SK-N-SH (cell line): ENCODE results near the gene ACAD10. TPM values are rescaled to one million over a fixed set of nuclear protein-coding genes. Genes with fewer than 3 reads are reported as not detected.

ENCODE experiments used
- CTCF ChIA-PET: fragments of 300-600, 350-600 bp; formaldehyde crosslinking; extraction: SDS; loops from one replicate; lab custom pipeline; 2021; lab: Yijun Ruan, JAX
- POLR2A ChIA-PET: fragments of 350-600 bp; sonication (Branson Sonifier 250); formaldehyde crosslinking; extraction: SDS; loops from one replicate; lab custom pipeline; 2020; ENCODE audit warnings: antibody characterized with exemption, inconsistent platforms; lab: Yijun Ruan, JAX
- DNase-seq: peaks from one replicate; pipeline ENCODE4 v3.0.0; 2012
- H2AFZ ChIP-seq: fragments of 200-600 bp; sonication (generic); 2 replicates; pipeline ENCODE4 v1.8.1; 2016; ENCODE audit warnings: antibody characterized with exemption, mild to moderate bottlenecking, low read depth
- H3F3A ChIP-seq: fragments of 200-600 bp; sonication (generic); replicated peaks from 2 replicates; pipeline ENCODE3; 2016; ENCODE audit warnings: antibody characterized with exemption, mild to moderate bottlenecking; ENCODE audit not compliant: insufficient read depth
- H3K27ac ChIP-seq, 2 experiments: fragments of 200-500 bp in 1 of 2; fragments of 200-600 bp in 1 of 2; sonication (Bioruptor generic) in 1 of 2; sonication (generic), shearing (Covaris generic) in 1 of 2; 2 replicates each; pipeline versions ENCODE4 v1.5.1 to v1.6.1; 2014 to 2016; ENCODE audit warnings: low read depth in 2 of 2, inconsistent platforms in 1 of 2, low read length in 1 of 2, mild to moderate bottlenecking in 1 of 2, mixed read lengths in 1 of 2
- H3K27me3 ChIP-seq: fragments of 200-600 bp; sonication (generic), shearing (Covaris generic); 2 replicates; pipeline ENCODE4 v1.6.1; 2016; ENCODE audit warnings: mixed run types; ENCODE audit not compliant: insufficient read depth
- H3K36me3 ChIP-seq, 2 experiments: fragments of 200-500 bp in 1 of 2; fragments of 200-600 bp in 1 of 2; sonication (Bioruptor generic) in 1 of 2; sonication (generic) in 1 of 2; replicated peaks in 1 of 2; 2 replicates each; pipeline versions ENCODE3 to v1.5.1; 2014 to 2016; ENCODE audit warnings: low read length in 1 of 2, mild to moderate bottlenecking in 1 of 2; ENCODE audit not compliant: insufficient read depth in 2 of 2, control insufficient read depth in 1 of 2
- H3K4me1 ChIP-seq, 2 experiments: fragments of 200-500 bp in 1 of 2; fragments of 200-600 bp in 1 of 2; sonication (Bioruptor generic) in 1 of 2; sonication (generic), shearing (Covaris generic) in 1 of 2; 2 replicates each; pipeline versions ENCODE4 v1.5.1 to v1.6.1; 2014 to 2016; ENCODE audit warnings: low read depth in 1 of 2, low read length in 1 of 2, mixed run types in 1 of 2; ENCODE audit not compliant: insufficient read depth in 2 of 2, control insufficient read depth in 1 of 2
- H3K4me2 ChIP-seq: fragments of 200-600 bp; sonication (generic), shearing (Covaris generic); 2 replicates; pipeline ENCODE4 v1.6.1; 2017; ENCODE audit warnings: mixed run types
- H3K4me3 ChIP-seq, 2 experiments: fragments of 200-500 bp in 1 of 2; fragments of 200-600 bp in 1 of 2; sonication (Bioruptor generic) in 1 of 2; sonication (generic), shearing (Covaris generic) in 1 of 2; 2 replicates each; pipeline versions ENCODE4 v1.5.1 to v1.8.1; 2014 to 2016; ENCODE audit warnings: low read depth in 2 of 2, inconsistent platforms in 1 of 2, low read length in 1 of 2, mild to moderate bottlenecking in 1 of 2, mixed read lengths in 1 of 2, moderate library complexity in 1 of 2
- H3K79me2 ChIP-seq: fragments of 200-600 bp; sonication (generic); 2 replicates; pipeline ENCODE4 v1.8.1; 2017; ENCODE audit warnings: mild to moderate bottlenecking; ENCODE audit not compliant: insufficient read depth
- H3K9ac ChIP-seq: fragments of 200-600 bp; sonication (generic); 2 replicates; pipeline ENCODE4 v1.6.1; 2017; ENCODE audit warnings: mixed run types
- H3K9me2 ChIP-seq: fragments of 200-600 bp; sonication (generic); 2 replicates; pipeline ENCODE4 v1.6.1; 2017; ENCODE audit warnings: mixed run types
- H3K9me3 ChIP-seq: fragments of 200-600 bp; sonication (generic); 2 replicates; pipeline ENCODE4 v1.6.1; 2017; ENCODE audit warnings: mixed run types, mild to moderate bottlenecking, moderate library complexity
- H4K20me1 ChIP-seq: fragments of 200-600 bp; sonication (generic); 2 replicates; pipeline ENCODE4 v1.6.1; 2017; ENCODE audit warnings: mild to moderate bottlenecking, mixed run types; ENCODE audit not compliant: insufficient read depth
- CHD2 ChIP-seq: fragments of 150-350 bp; IDR thresholded peaks from 2 replicates; pipeline ENCODE4 v1.6.1; 2018; ENCODE audit warnings: low read length; ENCODE audit not compliant: partially characterized antibody
- ELF1 ChIP-seq: IDR thresholded peaks from 2 replicates; pipeline ENCODE4 v1.4.0; 2012
- EZH2phosphoT487 ChIP-seq: fragments of 200-600 bp; sonication (generic); IDR thresholded peaks from 2 replicates; pipeline ENCODE4 v1.6.1; 2017; ENCODE audit warnings: low read depth, mixed run types, mild to moderate bottlenecking, antibody characterized with exemption, moderate library complexity, borderline replicate concordance
- FOSL2 ChIP-seq: IDR thresholded peaks from 2 replicates; pipeline ENCODE4 v1.4.0; 2012; ENCODE audit warnings: low read depth, mild to moderate bottlenecking, moderate library complexity, borderline replicate concordance
- FOXJ3 ChIP-seq: sonication (generic); formaldehyde crosslinking; IDR thresholded peaks from 2 replicates; pipeline ENCODE4 v1.5.1; 2020; ENCODE audit warnings: mild to moderate bottlenecking, missing genetic modification reagents
- FOXM1 ChIP-seq: IDR thresholded peaks from 2 replicates; pipeline ENCODE4 v1.4.0; 2012; ENCODE audit warnings: low read depth, mild to moderate bottlenecking
- MEF2A ChIP-seq: IDR thresholded peaks from 2 replicates; pipeline ENCODE4 v1.4.0; 2012; ENCODE audit warnings: low read depth, borderline replicate concordance
- MXI1 ChIP-seq: IDR thresholded peaks from 2 replicates; pipeline ENCODE4 v1.6.1; 2012; ENCODE audit warnings: mild to moderate bottlenecking, low read depth, low read length, improper control_type of control experiment
- POLR2AphosphoS5 ChIP-seq: IDR thresholded peaks from 2 replicates; pipeline ENCODE4 v1.6.1; 2012; ENCODE audit warnings: low read depth, low read length
- RAD21 ChIP-seq: IDR thresholded peaks from 2 replicates; pipeline ENCODE4 v1.6.1; 2012; ENCODE audit warnings: mild to moderate bottlenecking, low read length
- RFX5 ChIP-seq: IDR thresholded peaks from 2 replicates; pipeline ENCODE4 v1.6.1; 2012; ENCODE audit warnings: mild to moderate bottlenecking, improper control_type of control experiment, low read length
- SIN3A ChIP-seq: IDR thresholded peaks from 2 replicates; pipeline ENCODE4 v1.6.1; 2012; ENCODE audit warnings: low read depth, mild to moderate bottlenecking, low read length, moderate library complexity, borderline replicate concordance
- SMC3 ChIP-seq: IDR thresholded peaks from 2 replicates; pipeline ENCODE4 v1.6.1; 2012; ENCODE audit warnings: low read depth, low read length, improper control_type of control experiment
- TAF1 ChIP-seq: IDR thresholded peaks from 2 replicates; pipeline ENCODE4 v1.6.1; 2012; ENCODE audit warnings: low read depth, mild to moderate bottlenecking, low read length, moderate library complexity, borderline replicate concordance
- WGBS: methylation state at CpG from one replicate; pipeline ENCODE4 v1.1.6; 2017; ENCODE audit warnings: low lambda C conversion rate; 5-methylcytosine and 5-hydroxymethylcytosine counted together
- polyA plus RNA-seq, 3 experiments: library from polyadenylated mRNA; depleted of rRNA; stranded (reverse); fragments of >200 nt; gene quantifications; 2 replicates each; pipeline ENCODE4 v1.2.3, GENCODE V29; 2012
- TF ChIP-seq, protein P1 (sequence below): fragments of 150-350 bp; IDR thresholded peaks from 2 replicates; pipeline ENCODE4 v1.6.1; 2017; ENCODE audit warnings: antibody characterized with exemption, low read length, low read depth, borderline replicate concordance
- TF ChIP-seq, protein P2 (sequence below): IDR thresholded peaks from 2 replicates; pipeline ENCODE4 v1.4.0; 2012; ENCODE audit warnings: low read depth, borderline replicate concordance
- TF ChIP-seq, protein P3 (sequence below): fragments of 150-350 bp; IDR thresholded peaks from 2 replicates; pipeline ENCODE4 v1.6.1; 2016; ENCODE audit warnings: mild to moderate bottlenecking, low read depth, low read length
- TF ChIP-seq, protein P4 (sequence below): IDR thresholded peaks from 2 replicates; pipeline ENCODE4 v1.4.0; 2012; ENCODE audit warnings: low read depth, borderline replicate concordance
- TF ChIP-seq, protein P5 (sequence below): fragments of 200-600 bp; sonication (generic); IDR thresholded peaks from 2 replicates; pipeline ENCODE4 v1.6.1; 2017; ENCODE audit warnings: antibody characterized with exemption, mild to moderate bottlenecking, moderate library complexity
- TF ChIP-seq, protein P6 (sequence below): IDR thresholded peaks from 2 replicates; pipeline ENCODE4 v1.6.1; 2012; ENCODE audit warnings: mild to moderate bottlenecking, low read depth, low read length, moderate library complexity

ACAD10 gene
- polyA plus RNA-seq, 1 of the 3 experiments (the other 2 are of a cell fraction), result 24.6 TPM

DNA sequence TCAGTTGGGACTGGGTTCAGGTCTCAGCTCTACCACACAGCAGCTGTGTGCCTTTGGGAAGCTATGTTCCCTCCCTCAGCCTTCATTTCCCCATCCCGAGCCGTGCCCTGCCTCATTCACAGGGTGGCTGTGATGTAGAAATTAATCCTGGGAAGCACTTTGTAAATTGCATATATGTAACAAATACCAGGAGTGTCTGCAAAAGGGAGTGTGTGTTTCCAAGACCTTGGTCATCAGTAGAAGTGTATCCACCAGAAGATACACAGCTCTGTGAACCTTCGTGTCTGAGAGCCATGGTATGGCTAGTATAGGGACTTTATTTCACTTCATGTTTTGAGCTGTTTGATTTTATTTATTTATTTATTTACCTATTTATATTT lies 107.0 kb downstream of the ACAD10 start:
- Histone ChIP-seq H3K4me3 (no peak overlapping the region), H3K27me3 (no peaks in the 10 kb centered on the region), H3K27ac (no peak overlapping the region), H3K4me2 (no peak overlapping the region), H3K79me2 (no peaks in the 10 kb centered on the region), H4K20me1 (no peaks in the 10 kb centered on the region), H3K9ac (no peak overlapping the region), H2AFZ (no peak overlapping the region), H3F3A (no peaks in the 10 kb centered on the region), H3K9me2 (no peaks in the 10 kb centered on the region), H3K4me1 (no peaks in the 10 kb centered on the region), H3K9me3 (no peaks in the 10 kb centered on the region), H3K36me3 (peaks cover 6 to 15% of the 10 kb centered on the region in 2 experiments)
- ChIA-PET POLR2A (interaction anchor here (1.4 kb wide), 1 partner anchor 26 kb away, joined by 3 read pairs; the partner anchor contains the start of gene ALDH2), CTCF (interaction anchor here (0.8 to 1.2 kb wide), 2 partner anchors 12 to 20 kb away, joined by 3 read pairs; no protein-coding TSS in a partner anchor)
- WGBS, result 98% methylated on average over 3 of the region's 3 CpGs
- TF ChIP-seq, protein P1, sequence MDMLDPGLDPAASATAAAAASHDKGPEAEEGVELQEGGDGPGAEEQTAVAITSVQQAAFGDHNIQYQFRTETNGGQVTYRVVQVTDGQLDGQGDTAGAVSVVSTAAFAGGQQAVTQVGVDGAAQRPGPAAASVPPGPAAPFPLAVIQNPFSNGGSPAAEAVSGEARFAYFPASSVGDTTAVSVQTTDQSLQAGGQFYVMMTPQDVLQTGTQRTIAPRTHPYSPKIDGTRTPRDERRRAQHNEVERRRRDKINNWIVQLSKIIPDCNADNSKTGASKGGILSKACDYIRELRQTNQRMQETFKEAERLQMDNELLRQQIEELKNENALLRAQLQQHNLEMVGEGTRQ, result no peak
- TF ChIP-seq SIN3A (no peak), RFX5 (no peak), MXI1 (no peak), SMC3 (no peak), EZH2phosphoT487 (no peak), RAD21 (no peak), MEF2A (no peak), FOXM1 (no peak), TAF1 (no peak), POLR2AphosphoS5 (no peak), FOXJ3 (CRISPR knock-in tag) (no peak), ELF1 (no peak), CHD2 (no peak), FOSL2 (no peak)
- TF ChIP-seq, protein P2, sequence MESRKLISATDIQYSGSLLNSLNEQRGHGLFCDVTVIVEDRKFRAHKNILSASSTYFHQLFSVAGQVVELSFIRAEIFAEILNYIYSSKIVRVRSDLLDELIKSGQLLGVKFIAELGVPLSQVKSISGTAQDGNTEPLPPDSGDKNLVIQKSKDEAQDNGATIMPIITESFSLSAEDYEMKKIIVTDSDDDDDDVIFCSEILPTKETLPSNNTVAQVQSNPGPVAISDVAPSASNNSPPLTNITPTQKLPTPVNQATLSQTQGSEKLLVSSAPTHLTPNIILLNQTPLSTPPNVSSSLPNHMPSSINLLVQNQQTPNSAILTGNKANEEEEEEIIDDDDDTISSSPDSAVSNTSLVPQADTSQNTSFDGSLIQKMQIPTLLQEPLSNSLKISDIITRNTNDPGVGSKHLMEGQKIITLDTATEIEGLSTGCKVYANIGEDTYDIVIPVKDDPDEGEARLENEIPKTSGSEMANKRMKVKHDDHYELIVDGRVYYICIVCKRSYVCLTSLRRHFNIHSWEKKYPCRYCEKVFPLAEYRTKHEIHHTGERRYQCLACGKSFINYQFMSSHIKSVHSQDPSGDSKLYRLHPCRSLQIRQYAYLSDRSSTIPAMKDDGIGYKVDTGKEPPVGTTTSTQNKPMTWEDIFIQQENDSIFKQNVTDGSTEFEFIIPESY, result no peak
- TF ChIP-seq, protein P3, sequence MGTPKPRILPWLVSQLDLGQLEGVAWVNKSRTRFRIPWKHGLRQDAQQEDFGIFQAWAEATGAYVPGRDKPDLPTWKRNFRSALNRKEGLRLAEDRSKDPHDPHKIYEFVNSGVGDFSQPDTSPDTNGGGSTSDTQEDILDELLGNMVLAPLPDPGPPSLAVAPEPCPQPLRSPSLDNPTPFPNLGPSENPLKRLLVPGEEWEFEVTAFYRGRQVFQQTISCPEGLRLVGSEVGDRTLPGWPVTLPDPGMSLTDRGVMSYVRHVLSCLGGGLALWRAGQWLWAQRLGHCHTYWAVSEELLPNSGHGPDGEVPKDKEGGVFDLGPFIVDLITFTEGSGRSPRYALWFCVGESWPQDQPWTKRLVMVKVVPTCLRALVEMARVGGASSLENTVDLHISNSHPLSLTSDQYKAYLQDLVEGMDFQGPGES, result no peak
- TF ChIP-seq, protein P4, sequence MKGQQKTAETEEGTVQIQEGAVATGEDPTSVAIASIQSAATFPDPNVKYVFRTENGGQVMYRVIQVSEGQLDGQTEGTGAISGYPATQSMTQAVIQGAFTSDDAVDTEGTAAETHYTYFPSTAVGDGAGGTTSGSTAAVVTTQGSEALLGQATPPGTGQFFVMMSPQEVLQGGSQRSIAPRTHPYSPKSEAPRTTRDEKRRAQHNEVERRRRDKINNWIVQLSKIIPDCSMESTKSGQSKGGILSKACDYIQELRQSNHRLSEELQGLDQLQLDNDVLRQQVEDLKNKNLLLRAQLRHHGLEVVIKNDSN, result no peak
- TF ChIP-seq, protein P5, sequence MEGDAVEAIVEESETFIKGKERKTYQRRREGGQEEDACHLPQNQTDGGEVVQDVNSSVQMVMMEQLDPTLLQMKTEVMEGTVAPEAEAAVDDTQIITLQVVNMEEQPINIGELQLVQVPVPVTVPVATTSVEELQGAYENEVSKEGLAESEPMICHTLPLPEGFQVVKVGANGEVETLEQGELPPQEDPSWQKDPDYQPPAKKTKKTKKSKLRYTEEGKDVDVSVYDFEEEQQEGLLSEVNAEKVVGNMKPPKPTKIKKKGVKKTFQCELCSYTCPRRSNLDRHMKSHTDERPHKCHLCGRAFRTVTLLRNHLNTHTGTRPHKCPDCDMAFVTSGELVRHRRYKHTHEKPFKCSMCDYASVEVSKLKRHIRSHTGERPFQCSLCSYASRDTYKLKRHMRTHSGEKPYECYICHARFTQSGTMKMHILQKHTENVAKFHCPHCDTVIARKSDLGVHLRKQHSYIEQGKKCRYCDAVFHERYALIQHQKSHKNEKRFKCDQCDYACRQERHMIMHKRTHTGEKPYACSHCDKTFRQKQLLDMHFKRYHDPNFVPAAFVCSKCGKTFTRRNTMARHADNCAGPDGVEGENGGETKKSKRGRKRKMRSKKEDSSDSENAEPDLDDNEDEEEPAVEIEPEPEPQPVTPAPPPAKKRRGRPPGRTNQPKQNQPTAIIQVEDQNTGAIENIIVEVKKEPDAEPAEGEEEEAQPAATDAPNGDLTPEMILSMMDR, result no peak
- TF ChIP-seq, protein P6, sequence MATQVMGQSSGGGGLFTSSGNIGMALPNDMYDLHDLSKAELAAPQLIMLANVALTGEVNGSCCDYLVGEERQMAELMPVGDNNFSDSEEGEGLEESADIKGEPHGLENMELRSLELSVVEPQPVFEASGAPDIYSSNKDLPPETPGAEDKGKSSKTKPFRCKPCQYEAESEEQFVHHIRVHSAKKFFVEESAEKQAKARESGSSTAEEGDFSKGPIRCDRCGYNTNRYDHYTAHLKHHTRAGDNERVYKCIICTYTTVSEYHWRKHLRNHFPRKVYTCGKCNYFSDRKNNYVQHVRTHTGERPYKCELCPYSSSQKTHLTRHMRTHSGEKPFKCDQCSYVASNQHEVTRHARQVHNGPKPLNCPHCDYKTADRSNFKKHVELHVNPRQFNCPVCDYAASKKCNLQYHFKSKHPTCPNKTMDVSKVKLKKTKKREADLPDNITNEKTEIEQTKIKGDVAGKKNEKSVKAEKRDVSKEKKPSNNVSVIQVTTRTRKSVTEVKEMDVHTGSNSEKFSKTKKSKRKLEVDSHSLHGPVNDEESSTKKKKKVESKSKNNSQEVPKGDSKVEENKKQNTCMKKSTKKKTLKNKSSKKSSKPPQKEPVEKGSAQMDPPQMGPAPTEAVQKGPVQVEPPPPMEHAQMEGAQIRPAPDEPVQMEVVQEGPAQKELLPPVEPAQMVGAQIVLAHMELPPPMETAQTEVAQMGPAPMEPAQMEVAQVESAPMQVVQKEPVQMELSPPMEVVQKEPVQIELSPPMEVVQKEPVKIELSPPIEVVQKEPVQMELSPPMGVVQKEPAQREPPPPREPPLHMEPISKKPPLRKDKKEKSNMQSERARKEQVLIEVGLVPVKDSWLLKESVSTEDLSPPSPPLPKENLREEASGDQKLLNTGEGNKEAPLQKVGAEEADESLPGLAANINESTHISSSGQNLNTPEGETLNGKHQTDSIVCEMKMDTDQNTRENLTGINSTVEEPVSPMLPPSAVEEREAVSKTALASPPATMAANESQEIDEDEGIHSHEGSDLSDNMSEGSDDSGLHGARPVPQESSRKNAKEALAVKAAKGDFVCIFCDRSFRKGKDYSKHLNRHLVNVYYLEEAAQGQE, result no peak
- DNase-seq, result no peak
